GM12892 (cell line): ENCODE measurements around the gene HLA-DQB1.
"Not testable (repeated sequence)": the region's sequence is repeated elsewhere in the genome, so short reads cannot be mapped to it uniquely, and the experiment has no call there.

ENCODE experiments used
- DNase-seq: peaks from one replicate; pipeline ENCODE4 v3.0.0; 2011; ENCODE audit not compliant: insufficient read length
- FAIRE-seq: peaks from 2 replicates; lab custom pipeline; 2011; peaks lifted over from hg19 to GRCh38; lab: Jason Lieb, UNC
- POLR2A ChIP-seq: IDR thresholded peaks from 2 replicates; pipeline ENCODE4 v1.6.1; 2011; ENCODE audit warnings: low read depth, low read length, control low read depth
- POLR2AphosphoS5 ChIP-seq: IDR thresholded peaks from 2 replicates; pipeline ENCODE4 v1.6.1; 2011; ENCODE audit warnings: low read depth, low read length, control low read depth
- TAF1 ChIP-seq: IDR thresholded peaks from 2 replicates; pipeline ENCODE4 v1.6.1; 2011; ENCODE audit warnings: low read depth, mild to moderate bottlenecking, control low read depth, low read length, borderline replicate concordance

The HLA-DQB1 gene

DNA sequence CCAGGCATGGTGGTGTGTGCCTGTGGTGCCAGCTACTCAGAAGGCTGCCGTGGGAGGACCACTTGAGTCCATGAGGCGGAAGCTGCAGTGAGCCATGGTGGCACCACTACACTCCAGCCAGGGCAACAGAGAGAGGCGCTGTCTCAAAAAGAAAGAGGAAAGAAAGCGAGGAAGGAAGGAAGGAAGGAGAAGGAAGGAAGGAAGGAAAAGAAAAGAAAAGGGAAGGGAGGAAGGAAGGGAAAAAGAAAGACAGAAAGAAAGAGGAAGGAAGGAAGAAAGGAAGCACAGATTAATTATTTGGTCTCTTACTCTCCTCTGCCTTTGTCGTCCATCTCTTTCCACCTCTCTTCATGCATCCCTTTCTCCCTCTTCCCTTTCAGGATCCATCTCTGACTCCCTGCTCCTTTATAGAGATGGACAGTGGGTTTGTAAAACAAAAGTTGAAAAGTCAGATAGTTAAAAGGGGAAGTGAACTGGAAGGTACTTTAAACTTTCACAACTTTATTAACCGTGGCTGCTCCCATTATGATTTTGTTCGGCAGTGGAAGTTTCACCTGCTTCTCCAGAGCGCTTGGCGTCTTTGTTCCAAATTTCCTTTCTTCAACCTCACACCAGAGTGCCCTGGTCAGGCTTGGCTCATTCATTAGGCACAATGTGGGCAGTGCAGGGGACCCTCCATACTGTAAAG is 27.8 kb downstream of the HLA-DQB1 start:
- TF ChIP-seq TAF1 = no peak
- peak; percentile 88 for TF ChIP-seq POLR2A
- TF ChIP-seq POLR2AphosphoS5 = peak; percentile 88; the same call in 1 of the 2 replicates
- no peak for DNase-seq
- peak; percentile 87 for FAIRE-seq

- FAIRE-seq (peak; percentile 40), DNase-seq (no peak)
- TF ChIP-seq POLR2A (no peak), TAF1 (no peak)
These were observed 28.6 kb downstream of the HLA-DQB1 start for GRCh38 chr6:32637883-32638282.

DNA sequence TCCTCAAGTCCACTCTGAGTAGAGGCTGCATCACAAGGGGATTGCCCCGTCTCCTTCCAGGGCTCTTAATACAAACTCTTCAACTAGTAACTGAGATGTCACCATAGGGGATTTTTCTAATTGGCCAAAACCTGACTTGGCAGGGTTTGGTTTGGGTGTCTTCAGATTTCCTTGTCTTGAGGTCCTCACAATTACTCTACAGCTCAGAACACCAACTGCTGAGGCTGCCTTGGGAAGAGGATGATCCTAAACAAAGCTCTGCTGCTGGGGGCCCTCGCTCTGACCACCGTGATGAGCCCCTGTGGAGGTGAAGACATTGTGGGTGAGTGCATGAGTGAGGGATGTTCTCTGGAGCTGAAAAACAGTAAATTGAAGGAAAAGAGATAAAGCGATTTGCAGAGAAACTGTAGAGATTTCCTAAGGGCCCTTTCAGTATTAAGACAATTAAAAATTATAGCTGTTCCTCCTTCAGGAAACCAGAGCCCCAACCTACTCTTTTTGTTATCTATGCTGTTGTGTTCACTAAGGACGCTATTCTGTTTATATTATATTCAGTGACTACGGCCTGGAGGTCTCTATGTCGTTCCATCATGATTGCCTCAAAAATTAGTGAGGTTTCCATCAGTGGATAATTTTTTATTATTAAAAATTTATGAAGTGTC is 29.1 kb downstream of the HLA-DQB1 start, which contains the start of gene HLA-DQA1:
Gene HLA-DQA1, plus strand, starts transcription at position 188 of the 662 bp plus-strand sequence. Its CDS starts 53 bp downstream, at position 241.
- peak; percentile 23 for DNase-seq
- TF ChIP-seq POLR2A = peak; percentile 99
- peak; percentile 99 for TF ChIP-seq POLR2AphosphoS5
- TF ChIP-seq TAF1 = peak; percentile 98
- peak; percentile 98 for FAIRE-seq

DNA sequence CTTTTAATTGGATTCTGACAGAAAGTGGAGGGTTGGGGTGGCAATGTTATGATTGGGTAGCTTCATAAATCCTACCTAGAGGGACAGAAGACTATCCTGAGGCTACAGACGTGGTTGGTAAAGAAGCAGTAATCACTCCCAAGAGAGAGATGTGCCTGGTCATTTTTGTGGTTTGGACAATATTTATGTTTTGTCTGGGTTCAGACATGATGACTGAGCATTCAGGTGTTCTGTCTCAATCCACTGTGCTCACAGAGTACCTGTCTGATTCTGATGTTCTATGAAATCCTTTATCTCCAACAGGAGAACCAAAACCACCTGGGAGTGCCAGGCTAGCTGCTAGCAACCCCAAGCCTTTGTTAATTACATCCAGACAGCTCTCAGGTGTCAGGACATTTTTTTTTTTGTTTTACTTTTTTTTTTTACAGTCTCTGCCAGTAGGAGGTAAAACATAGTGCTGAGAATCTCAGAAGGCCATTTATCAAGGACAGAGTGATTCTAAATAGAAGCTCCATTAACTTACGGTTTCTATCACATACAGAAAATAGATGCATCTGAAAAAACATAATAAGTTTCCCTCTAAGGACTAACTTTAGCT is 30.8 kb downstream of the HLA-DQB1 start:
- peak; percentile 92 for FAIRE-seq
- DNase-seq = no peak
- peak; percentile 57 for TF ChIP-seq POLR2A
- TF ChIP-seq TAF1 = no peak

- not testable (repeated sequence) for DNase-seq, FAIRE-seq
These were observed 36.7 kb downstream of the HLA-DQB1 start for GRCh38 chr6:32629793-32630192.

GRCh38 chr6:32627831-32628230 is 38.6 kb downstream of the HLA-DQB1 start:
- FAIRE-seq = peak; percentile 84
- no peak for TF ChIP-seq POLR2AphosphoS5
- TF ChIP-seq TAF1 = no peak
- TF ChIP-seq POLR2A = no peak
- DNase-seq = no peak

GRCh38 chr6:32627249-32627648 is 39.2 kb downstream of the HLA-DQB1 start:
- DNase-seq (no peak), FAIRE-seq (no peak)
- TF ChIP-seq POLR2AphosphoS5 (no peak), POLR2A (no peak), TAF1 (no peak)

DNA sequence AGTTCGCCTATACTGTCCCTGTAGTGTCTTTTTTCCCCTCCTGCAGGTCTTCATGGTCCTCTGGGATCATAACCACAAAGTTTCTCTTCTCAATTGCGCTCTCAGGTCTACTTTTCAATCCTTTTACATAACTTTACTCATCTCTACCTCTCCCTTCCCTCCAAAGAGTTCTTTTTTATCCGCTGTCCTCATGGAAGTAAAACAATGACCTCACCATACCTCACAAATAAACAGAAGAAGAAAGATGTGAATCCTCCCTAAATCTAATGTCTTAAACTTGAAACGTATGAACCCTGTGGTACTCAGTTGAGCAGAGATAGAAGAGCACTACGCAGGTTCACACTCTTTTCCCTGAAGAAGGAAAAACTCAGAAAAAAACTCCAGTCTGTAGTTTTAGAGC is 41.3 kb downstream of the HLA-DQB1 start:
- no peak for DNase-seq
- no peak for TF ChIP-seq TAF1
- TF ChIP-seq POLR2AphosphoS5 = no peak
- no peak for TF ChIP-seq POLR2A
- FAIRE-seq = no peak

GRCh38 chr6:32624565-32624964 is 41.9 kb downstream of the HLA-DQB1 start:
- DNase-seq = no peak
- FAIRE-seq = no peak
- no peak for TF ChIP-seq POLR2A
- no peak for TF ChIP-seq TAF1
- TF ChIP-seq POLR2AphosphoS5 = no peak

DNA sequence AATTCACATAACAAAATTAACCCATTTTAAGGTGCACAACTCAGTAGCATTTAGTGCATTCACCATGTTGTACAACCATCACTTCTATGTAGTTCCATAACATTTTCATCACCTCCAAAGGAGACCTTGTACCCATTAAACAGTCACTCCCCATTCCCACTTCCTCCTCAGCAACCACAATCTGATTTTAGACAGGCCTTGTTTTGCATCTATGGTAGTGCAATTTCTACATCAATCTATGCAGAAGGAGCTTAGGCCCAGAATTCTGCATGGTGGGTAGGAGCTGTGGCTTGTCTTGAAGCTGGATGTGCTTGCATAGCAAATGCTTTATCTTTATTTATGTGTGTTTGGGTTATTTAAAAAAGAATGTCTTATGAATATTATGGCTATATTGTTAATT is 42.8 kb downstream of the HLA-DQB1 start:
- DNase-seq (no peak), FAIRE-seq (peak; percentile 33)
- TF ChIP-seq POLR2AphosphoS5 (no peak), TAF1 (no peak), POLR2A (no peak)

DNA sequence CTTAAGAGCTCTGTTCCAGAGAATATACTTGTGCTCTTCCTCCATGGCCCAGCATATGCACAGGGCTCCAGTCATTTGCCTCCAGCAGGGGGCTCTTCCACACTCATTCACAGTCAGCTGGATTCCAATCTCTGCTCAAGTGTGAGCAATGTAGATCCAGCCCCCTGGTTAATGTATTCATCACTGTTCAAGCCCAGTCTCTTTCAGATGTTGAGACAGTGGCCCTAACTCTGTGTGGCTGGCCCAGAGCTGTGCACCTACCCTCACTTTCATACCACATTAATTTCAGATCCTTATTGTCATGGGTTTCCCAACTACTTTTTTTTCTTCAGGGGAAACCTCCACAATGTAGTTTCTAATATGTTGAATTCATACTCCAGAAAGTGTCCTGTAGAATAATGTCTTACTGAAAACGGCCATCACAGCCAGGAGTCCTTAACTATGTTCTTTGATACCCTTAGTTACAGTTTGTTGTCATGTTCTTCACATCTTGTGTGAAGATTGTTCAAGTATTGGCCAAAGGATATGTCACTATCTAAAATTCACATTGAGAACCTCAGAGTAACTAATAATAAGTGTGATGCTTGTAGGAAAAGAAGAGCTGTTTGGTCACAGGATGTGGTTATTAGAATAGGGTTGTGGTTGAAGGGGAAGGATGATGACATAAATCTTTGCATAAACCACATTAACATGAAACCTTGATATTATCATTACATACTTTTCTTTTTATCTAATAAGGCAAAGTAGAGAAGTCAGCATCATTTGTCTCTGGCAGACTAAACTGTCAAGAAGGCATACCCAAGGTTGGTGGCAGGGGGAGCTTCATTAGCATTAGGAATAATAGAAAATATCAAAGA is 43.7 kb downstream of the HLA-DQB1 start:
- peak; percentile 97 for FAIRE-seq
- TF ChIP-seq POLR2AphosphoS5 = peak; percentile 86
- TF ChIP-seq POLR2A = peak; percentile 84
- peak; percentile 43; the same call in 1 of the 2 replicates for TF ChIP-seq TAF1
- peak; percentile 39 for DNase-seq
